Testis (tissue), 3 donors: ENCODE measurements around the gene SMTNL1. TPM values are rescaled to one million over a fixed set of nuclear protein-coding genes. Genes with fewer than 3 reads are reported as not detected.

Source experiments
- DNase-seq: peaks from one replicate; pipeline ENCODE4 v3.0.0-alpha.2; 2019
- H3K27ac ChIP-seq, 2 donors: fragments of 200-600 bp; sonication (generic); one replicate each; pipeline ENCODE4 v1.5.1; 2019
- H3K27me3 ChIP-seq: fragments of 200-600 bp; sonication (generic); one replicate; pipeline ENCODE4 v1.5.1; 2019
- H3K36me3 ChIP-seq: fragments of 200-600 bp; sonication (generic); one replicate; pipeline ENCODE4 v1.5.1; 2017; ENCODE audit warnings: low read depth; ENCODE audit errors: missing control alignments
- H3K4me1 ChIP-seq: fragments of 200-600 bp; sonication (generic); one replicate; pipeline ENCODE4 v1.5.1; 2019
- H3K4me3 ChIP-seq, 2 donors: fragments of 200-600 bp; sonication (generic); one replicate each; pipeline ENCODE4 v1.5.1; 2017 to 2019
- H3K9me3 ChIP-seq: fragments of 200-600 bp; sonication (generic); one replicate; pipeline ENCODE4 v1.5.1; 2017
- POLR2A ChIP-seq: fragments of 450-650 bp; IDR thresholded peaks from one replicate; pipeline ENCODE4 v1.6.1; 2017; ENCODE audit warnings: antibody characterized with exemption, mild to moderate bottlenecking, moderate library complexity
- WGBS, 2 donors: methylation state at CpG; one replicate each; pipeline ENCODE4 v1.1.5; 2018; 5-methylcytosine and 5-hydroxymethylcytosine counted together
- intact Hi-C: fragments of 100-400 bp; cut with DNase I; formaldehyde crosslinking; loops from one replicate; pipeline ENCODE4 v1.15.1; 2023; ENCODE audit warnings: low total_unique reads
- polyA plus RNA-seq: library from polyadenylated mRNA; stranded (reverse); fragments of 350-450 nt; fragmentation: Illumina TruSeq; extraction: RNeasy Lipid Tissue Mini Kit (QIAGEN cat#74804); gene quantifications from one replicate; pipeline ENCODE4 v1.2.3, GENCODE V29; 2014; ENCODE audit warnings: low read depth, low replicate concordance; ENCODE audit not compliant: insufficient read depth
- total RNA-seq, 2 donors: library from RNA; depleted of rRNA; stranded (reverse); fragments of >200 nt; gene quantifications; one replicate each; pipeline ENCODE4 v1.2.3, GENCODE V29; 2016
- TF ChIP-seq, protein P1 (sequence below), 3 experiments: fragments of 450-650 bp in 2 of 3; fragments of 200-600 bp in 1 of 3; sonication (generic) in 1 of 3; IDR thresholded peaks; one replicate each; pipeline ENCODE4 v1.5.1; 2016 to 2019; ENCODE audit warnings: antibody characterized with exemption in 3 of 3, mild to moderate bottlenecking in 2 of 3, moderate library complexity in 1 of 3

The SMTNL1 gene
- total and polyA plus RNA-seq, 3 donors from 2014 or later: 0.37 to 2.0 (median 0.47) TPM

DNA sequence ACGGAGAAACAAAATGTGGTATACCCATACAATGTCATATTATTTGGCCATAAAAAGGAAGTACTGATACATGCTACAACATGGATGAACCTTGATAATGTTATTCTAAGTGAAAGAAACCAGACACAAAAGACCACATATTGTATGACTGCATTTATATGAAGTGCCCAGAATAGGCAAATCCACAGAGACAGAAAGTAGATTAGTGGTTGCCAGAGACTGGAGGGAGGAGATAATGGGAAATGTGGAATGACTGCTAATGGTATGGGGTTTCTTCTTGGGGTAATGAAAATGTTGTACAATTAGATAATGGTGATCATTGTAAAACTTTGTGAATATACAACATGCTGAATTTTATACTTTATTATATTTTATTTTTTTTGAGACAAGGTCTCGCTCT is 16.3 kb upstream of the SMTNL1 start:
- intact Hi-C loops: no loop called here
- no peak for DNase-seq
- Histone ChIP-seq H3K9me3 (no peaks in the 10 kb centered on the region), H3K36me3 (no peaks in the 10 kb centered on the region), H3K27ac (no peak overlapping the region), H3K27me3 (no peaks in the 10 kb centered on the region), H3K4me1 (no peaks in the 10 kb centered on the region), H3K4me3 (no peak overlapping the region)
- 89 to 96% methylated on average over 2 of the region's 2 CpGs for WGBS, 2 donors
- TF ChIP-seq, protein P1, sequence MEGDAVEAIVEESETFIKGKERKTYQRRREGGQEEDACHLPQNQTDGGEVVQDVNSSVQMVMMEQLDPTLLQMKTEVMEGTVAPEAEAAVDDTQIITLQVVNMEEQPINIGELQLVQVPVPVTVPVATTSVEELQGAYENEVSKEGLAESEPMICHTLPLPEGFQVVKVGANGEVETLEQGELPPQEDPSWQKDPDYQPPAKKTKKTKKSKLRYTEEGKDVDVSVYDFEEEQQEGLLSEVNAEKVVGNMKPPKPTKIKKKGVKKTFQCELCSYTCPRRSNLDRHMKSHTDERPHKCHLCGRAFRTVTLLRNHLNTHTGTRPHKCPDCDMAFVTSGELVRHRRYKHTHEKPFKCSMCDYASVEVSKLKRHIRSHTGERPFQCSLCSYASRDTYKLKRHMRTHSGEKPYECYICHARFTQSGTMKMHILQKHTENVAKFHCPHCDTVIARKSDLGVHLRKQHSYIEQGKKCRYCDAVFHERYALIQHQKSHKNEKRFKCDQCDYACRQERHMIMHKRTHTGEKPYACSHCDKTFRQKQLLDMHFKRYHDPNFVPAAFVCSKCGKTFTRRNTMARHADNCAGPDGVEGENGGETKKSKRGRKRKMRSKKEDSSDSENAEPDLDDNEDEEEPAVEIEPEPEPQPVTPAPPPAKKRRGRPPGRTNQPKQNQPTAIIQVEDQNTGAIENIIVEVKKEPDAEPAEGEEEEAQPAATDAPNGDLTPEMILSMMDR (IDR thresholded peaks at IDR 0.05): no peak
- TF ChIP-seq POLR2A: no peak

DNA sequence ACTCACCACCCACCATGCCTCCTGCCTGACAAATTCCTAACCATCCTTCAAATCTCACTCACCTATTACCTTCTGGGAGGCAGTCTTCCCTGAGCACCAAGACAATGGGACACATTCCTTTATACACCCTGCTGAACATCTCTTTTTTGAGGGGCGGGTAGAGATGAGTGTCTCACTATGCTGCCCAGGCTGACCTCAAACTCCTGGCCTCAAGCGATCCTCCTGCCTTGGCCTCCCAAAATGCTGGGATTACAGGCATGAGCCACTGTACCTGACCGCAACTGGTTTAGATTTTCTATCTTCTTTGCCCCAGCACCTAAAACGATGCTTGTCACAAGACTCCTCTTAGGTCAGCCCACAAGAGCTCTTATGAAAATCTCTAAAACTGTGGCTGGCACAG is 14.0 kb upstream of the SMTNL1 start:
- no peak overlapping the region for H3K27ac ChIP-seq
- WGBS, 2 donors: 91 to 93% methylated on average over 4 of the region's 4 CpGs
- H3K36me3 ChIP-seq: no peaks in the 10 kb centered on the region
- TF ChIP-seq, protein P1 (IDR thresholded peaks at IDR 0.05): no peak
- DNase-seq: no peak
- H3K4me3 ChIP-seq: no peak overlapping the region
- intact Hi-C loops: no loop called here
- H3K27me3 ChIP-seq: no peaks in the 10 kb centered on the region
- no peaks in the 10 kb centered on the region for H3K9me3 ChIP-seq
- H3K4me1 ChIP-seq: no peaks in the 10 kb centered on the region

DNA sequence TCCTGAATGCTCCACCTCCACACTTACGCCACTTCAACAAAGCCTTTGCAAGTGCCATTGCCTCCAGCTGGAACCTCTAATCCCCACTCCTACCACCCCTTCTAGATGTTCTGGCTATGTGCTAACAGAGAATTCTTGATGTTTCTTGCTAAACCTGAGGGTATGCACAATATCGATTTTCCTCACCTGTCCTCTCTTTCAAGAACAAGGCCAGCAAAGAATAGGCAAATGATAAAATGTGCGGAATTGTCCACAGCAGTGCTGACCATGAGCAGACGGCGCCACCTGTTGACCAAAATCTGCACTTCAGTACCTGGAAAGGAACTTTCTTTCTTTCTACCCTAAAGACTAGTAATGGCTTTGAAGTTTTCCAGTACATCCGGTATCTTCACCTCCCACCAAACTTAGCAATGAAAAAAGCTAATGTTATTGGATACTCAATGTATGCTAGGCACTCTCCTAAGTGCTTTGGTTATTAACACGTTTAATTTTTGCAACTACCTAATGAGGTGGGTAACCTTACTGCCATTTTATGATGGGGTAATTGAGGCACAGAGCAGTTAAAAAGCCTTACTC is 10.3 kb upstream of the SMTNL1 start:
- DNase-seq: peak; percentile 87
- WGBS, 2 donors: 29 to 30% methylated on average over 7 of the region's 7 CpGs
- intact Hi-C loops: loop anchor here (5.0 kb wide), 1 partner anchor 70 kb away; no protein-coding TSS in a partner anchor
- Histone ChIP-seq H3K27ac (no peak overlapping the region), H3K4me3 (no peak overlapping the region), H3K36me3 (no peaks in the 10 kb centered on the region), H3K9me3 (no peaks in the 10 kb centered on the region), H3K4me1 (peaks cover 13% of the 10 kb centered on the region), H3K27me3 (no peaks in the 10 kb centered on the region)
- TF ChIP-seq, protein P1 (IDR thresholded peaks at IDR 0.05): peak; percentile 78 to 93 (median 92)
- no peak for TF ChIP-seq POLR2A

DNA sequence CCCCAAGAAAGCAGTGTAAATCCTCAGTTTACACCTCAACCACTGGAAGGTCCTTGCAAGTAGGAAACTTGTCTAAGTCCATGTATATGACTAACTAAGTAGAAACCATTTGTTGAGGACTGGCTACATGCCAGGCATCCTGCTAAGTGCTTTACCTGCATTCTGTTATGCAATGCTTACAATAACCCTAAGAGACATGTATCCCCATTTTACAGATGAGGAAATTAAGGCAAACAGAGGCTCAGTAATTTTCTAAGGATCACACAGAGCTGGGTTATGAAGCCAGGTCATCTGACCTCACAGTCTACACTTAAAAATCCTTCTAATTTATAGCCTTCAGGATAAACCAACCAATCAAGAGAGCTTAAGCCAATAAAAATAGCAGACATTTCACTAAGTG is 8.4 kb upstream of the SMTNL1 start:
- peaks cover 13% of the 10 kb centered on the region for H3K4me1 ChIP-seq
- H3K9me3 ChIP-seq: no peaks in the 10 kb centered on the region
- TF ChIP-seq, protein P1 (IDR thresholded peaks at IDR 0.05): no peak
- TF ChIP-seq POLR2A: no peak
- DNase-seq: no peak
- no peaks in the 10 kb centered on the region for H3K36me3 ChIP-seq
- no peaks in the 10 kb centered on the region for H3K27me3 ChIP-seq
- intact Hi-C loops: loop anchor here (5.0 kb wide), 1 partner anchor 72 kb away; no protein-coding TSS in a partner anchor
- no peak overlapping the region for H3K27ac ChIP-seq
- H3K4me3 ChIP-seq: no peak overlapping the region

DNA sequence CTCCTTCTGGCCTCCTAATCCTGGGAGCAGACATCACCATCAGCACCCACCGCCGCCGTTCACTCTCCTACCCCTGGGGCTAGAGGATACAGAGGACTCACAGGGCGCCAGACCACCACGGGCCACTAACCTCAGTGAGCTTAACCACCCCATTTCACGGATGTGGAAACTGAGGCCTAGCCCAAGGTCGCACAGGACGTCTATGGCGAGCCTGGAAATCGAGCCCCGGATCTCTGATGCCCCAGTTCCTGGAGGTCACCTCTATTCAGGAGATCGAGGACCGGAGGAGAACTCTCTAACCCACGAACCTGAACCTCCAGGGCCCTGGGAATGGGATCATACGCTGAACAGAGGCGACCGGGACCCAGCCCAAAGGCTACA is 7.2 kb upstream of the SMTNL1 start:
- intact Hi-C loops: no loop called here
- peak overlapping the region; percentile 73 to 77 for H3K4me3 ChIP-seq
- TF ChIP-seq, protein P1 (IDR thresholded peaks at IDR 0.05): no peak
- TF ChIP-seq POLR2A: no peak
- no peaks in the 10 kb centered on the region for H3K9me3 ChIP-seq
- DNase-seq: no peak
- H3K27ac ChIP-seq: peak overlapping the region in 1 of 2 donors; percentile 60
- H3K36me3 ChIP-seq: no peaks in the 10 kb centered on the region
- peaks cover 13% of the 10 kb centered on the region for H3K4me1 ChIP-seq
- no peaks in the 10 kb centered on the region for H3K27me3 ChIP-seq
- WGBS, 2 donors: 2% methylated on average over 13 of the region's 17 CpGs; no CpG with 5 or more reads in 1 of the 2 donors
